ENCODE measurements around the gene SMTNL2.
"Not testable (repeated sequence)": the region's sequence is repeated elsewhere in the genome, so short reads cannot be mapped to it uniquely, and the experiment has no call there.

SMTNL2 gene

DNA sequence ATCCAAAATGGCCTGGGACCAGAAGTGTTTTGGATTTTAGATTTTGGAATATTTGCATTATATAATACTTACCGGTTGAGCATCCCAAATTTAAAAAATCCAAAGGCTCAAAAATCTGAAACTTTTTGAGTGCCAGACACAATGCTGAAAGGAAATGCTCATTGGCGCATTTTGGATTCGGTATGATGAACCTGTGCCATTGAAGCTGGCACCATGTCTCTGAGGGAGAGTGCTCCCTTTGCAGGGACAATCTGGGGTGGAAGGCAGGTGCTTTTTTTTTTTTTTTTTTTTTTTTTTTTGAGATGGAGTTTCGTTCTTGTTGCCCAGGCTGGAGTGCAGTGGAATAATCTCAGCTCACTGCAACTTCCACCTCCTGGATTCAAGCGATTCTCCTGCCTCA, 17.7 kb downstream of the SMTNL2 start:
- no peak for DNase-seq (ENCODE audit: low spot score)

DNA sequence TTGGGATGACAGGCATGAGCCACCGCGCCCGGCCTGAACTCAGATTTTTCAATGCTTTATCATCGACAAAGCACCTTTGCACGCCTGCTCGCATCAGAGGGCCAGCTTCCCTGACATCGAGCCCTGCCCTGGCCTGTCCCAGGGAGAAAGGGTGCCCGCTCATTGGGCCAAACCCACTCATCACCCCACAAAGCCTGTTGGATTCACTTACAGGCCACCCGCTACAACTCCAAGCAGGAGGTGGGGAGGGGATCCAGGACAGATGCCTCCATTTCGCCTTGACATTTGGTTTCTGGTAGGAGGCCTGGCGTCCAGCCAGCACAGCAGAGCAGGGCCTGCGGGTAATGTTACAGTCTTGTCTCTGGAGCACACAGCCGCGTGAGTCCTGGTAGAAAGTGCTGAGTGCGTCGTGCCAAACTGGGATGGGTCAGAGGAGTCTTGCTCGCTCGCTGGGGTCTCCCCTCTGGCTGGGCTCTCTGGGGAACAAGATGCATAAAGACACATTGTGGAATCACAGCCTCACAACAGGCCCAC, 19.8 kb downstream of the SMTNL2 start:
- DNase-seq (ENCODE audit: low spot score), result no peak

DNA sequence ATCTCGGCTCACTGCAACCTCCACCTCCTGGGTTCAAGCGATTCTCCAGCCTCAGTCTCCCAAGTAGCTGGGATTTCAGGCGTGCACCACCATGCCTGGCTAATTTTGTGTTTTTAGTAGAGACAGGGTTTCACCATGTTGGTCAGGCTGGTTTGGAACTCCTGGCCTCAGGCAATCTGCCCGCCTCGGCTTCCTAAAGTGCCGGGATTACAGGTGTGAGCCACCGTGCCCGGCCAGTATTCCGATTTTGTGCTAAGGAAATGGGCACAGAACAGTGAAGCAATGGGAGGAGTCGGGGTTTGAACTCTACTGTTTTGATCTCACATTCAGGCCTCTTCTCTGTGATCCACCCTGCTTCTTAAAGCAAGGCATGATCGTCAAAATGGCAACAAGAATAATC, 20.4 kb downstream of the SMTNL2 start:
- not testable (repeated sequence) for DNase-seq (ENCODE audit: low spot score)

DNA sequence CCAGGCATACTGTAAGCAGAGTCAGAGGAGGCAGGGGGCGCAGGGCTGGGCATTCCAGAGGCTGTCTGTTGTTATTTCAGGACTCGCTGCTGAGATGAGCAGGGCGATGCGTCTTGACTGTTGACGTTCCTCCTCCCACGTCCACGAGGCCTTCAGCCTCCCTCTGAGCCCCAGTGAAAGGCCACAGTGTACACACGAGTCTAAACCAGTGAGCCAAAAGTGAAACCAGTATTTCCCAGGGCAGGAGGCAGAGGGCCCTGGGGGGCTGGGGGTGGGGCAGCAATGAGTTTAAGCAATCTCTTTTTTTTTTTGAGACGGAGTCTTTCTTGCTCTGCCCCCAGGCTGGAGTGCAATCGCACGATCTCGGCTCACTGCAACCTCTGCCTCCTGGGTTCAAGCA, 21.5 kb downstream of the SMTNL2 start:
- no peak for DNase-seq (ENCODE audit: low spot score)

DNA sequence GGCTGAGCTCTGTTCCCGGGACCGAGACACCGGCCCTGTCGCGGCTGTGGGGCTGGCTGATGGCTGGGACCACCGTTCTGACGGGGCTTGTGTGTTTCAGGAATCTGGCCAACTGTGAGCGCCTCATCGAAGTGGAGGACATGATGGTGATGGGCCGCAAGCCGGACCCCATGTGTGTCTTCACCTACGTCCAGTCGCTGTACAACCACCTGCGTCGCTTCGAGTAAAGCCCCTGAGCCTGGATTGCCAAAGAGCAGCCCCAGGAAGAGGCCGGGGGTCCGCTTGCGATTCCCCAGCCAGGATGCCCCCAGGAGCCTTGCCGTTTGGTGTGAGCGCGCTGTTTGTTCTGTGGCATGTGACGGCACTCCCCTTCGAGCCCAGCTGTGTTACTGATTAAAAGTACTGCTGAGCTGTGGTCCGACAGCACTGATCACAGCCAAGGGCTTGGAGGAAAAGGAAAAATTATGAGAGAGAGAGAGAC, 23.0 kb downstream of the SMTNL2 start:
- no peak for DNase-seq (ENCODE audit: low spot score)

DNA sequence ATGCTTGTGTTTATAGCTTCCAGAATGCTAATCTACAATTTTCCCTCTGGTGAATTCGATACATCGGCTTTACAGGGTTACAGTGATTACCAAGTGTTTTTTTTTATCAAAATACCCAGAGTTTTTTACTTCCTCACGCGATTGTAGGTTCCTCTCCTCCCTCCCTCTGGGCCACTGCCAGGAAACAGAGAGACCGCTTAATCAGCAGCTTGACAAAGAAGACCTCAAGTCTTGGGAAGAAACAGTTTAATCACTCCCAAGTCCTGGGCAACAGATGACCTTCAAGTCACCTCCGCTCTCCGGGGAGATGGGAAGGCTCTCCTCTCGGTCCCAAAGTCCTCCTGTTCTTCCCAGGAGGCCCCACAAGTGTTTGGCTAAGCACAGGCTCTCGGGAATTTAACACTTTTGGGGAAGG, 23.5 kb downstream of the SMTNL2 start:
- no peak for DNase-seq (ENCODE audit: low spot score)

DNA sequence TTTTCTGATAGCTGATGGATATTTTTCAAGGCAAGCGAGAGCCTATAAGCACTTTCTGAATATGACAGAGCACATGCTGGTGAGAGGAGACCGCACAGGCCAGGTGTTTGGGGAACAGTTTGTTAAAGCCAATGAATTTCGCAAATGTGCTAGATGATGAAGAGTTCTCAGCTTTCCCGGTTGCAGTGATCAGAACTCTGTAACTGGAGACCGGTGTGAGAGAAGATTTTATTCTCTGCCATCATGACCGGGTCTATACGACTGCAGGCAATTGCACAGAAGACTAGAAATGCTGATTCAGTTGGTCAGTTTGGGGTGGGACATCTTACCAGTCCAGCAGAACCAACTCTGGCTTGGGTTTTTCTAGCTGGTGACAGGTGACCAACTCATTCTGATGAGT, 25.4 kb downstream of the SMTNL2 start:
- no peak for DNase-seq (ENCODE audit: low spot score)

DNA sequence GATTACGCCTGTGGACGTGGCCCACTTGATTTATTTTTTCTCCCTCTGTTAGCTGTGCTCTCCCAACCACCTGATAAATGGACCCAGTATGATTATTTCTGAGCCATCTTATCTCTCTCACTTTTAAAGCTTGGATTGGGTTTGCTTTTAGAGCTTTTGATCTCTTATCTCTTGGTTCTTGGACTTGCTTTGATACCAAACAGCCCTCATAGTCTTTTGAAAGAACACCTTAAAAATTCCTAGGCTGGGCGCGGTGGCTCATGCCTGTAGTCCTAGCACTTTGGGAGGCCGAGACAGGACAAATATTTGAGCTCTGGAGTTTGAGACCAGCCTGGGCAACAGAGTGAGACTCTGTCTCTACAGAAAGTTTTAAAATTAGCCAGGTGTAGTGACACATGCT, 25.8 kb downstream of the SMTNL2 start:
- no peak for DNase-seq (ENCODE audit: low spot score)

DNA sequence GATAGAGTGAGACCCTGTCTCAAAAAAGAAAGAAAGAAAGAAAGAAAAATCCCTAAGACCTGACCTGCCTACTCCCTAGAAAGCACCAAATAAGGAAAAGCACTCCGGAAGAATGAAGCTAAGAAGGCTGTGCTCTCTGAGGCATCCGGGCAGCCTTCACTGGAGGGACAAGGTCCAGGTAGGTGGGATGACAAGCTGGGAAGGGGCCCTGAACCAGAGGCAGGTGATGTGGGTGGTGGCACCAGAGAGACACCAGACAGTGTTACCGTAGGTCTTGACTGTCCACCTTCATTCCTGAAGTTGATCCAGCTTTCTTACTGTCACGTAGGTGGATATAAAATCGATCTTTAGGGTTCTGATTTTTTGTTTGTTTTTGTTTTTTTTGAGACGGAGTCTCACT, 26.3 kb downstream of the SMTNL2 start:
- DNase-seq (ENCODE audit: low spot score), result no peak

DNA sequence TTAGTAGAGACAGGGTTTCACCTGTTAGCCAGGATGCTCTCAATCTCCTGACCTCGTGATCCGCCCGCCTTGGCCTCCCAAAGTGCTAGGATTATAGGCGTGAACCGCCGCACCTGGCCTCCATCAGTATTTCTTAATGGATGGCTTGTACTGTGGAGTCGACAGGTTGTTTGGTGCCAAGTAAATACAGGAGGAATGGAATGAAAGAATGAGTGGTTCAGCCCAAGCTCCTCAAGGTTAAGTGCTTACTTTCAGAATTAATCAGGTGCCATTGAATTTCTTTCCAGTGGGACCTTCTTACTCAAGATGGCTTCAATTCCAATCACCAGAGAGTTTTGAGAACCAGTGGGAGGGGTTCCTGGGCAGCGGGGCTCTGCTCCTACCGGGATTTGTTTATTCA, 32.1 kb downstream of the SMTNL2 start:
- DNase-seq (ENCODE audit: low spot score), result no peak

DNA sequence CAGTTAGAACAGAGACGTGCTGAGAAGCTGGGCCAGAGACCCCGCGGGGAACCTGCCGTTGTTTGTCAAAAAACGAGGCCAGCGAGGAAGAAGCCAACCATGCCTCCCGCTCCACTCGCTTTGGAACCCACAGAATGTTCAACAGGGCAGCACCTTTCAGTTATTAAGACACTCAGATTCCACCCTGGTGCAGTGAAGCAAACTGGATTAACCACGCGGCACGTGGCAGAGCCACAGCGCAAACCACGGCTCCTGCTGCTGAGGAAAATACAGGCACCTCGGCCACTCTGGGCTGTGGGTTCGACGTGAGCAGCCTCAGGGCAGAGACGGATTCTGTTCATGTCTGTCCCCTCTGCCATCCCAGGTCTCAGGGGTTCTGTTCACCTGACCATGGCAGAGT, 32.8 kb downstream of the SMTNL2 start:
- no peak for DNase-seq (ENCODE audit: low spot score)

DNA sequence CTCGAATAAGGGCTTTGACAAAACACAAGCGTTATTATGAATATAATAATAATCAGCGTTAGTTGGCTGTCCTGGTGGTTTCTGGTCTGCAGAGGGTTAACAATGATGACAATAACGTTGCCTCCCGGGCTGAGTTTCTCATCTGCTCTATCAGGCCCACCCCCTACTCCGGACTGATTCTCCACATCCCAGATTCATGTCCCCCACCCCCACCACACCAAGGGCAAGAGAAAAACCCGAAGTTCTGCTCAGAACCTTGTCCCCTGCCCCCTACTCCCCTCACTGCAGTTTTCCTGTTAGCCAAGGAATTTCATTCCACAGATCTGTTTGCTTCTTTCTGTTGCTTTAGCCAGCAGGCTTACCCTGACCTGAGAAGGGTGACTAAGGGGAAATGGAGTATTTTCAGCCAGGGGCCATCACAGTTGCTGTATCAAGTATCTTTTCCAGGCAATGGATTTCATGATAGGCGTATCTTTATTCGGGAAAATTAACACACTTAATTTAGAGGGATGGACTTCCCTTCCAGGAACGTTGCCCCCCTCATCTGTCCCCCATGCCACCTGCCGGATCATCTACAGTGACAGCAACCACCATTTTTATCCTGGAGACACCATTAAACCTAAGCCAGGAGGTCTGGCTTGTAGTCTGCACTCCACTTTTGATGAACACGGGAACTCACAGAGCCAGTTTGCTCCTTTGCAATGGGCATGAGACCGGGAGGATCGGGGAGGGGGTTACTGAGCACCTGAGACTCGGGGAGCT, 33.4 kb downstream of the SMTNL2 start:
- DNase-seq (ENCODE audit: low spot score), result no peak

DNA sequence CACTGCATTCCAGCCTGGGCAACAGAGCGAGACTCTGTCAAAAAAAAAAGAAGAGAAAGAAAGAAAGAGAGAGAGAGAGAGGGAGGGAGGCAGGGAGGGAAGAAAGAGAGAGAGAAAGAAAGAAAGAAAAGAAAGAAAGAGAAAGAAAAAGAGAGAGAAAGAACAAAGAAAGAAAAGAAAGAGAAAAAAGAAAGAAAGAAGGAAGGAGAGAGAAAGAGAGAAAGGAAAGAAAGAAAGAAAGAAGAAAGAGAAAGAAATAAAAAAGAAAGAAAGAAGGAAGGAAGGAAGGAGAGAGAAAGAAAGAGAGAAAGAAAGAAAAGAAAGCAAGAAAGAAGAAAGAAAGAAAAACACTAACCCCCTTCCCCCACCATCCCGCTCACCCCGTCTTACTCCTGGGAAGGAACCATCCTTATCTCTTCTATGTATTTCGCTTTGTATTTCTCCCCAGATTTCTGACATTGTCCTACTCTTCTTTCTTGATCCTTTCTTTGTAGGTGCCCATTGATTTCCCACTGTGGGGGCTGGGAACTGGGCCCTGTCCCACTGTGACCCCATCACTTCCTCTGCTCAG, 36.3 kb downstream of the SMTNL2 start:
- DNase-seq (ENCODE audit: low spot score), result no peak

DNA sequence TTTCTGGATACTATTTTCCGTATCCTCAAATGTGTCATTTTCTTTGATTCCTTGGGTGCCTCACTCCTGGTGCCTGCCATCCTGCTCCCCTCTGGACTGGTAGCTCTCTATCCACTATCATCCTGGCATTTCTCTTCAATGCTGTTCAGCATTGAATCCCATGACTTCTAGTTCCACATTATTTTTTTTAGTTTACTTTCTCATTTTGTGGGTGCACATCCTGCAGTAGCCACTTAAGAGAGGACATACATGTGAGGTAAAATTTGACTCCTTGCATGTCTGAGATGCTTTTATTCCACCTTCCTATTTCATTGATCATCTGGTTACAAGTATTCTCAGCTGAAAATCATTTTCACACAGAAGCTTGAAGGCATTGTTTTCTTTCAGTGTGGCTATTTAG, 38.0 kb downstream of the SMTNL2 start:
- no peak for DNase-seq (ENCODE audit: low spot score)

DNA sequence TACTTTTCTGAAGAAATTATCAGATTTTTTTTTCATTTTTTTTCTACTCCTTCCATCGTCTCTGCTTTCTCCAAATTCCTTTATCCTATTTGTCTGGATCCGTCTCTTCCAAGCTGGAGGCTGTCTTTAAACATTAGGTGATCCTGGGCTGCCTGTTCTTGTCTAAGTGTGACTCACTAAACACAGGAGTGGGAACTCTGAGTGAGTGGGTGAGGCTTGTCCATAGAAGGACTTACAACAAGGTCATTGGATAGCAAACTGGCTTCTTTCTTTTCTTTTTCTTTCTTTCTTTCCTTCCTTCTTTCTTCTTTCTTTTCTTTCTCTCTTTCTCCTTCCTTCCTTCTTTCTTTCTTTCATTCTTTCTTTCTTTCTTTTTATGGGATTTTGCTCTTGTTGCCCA, 38.9 kb downstream of the SMTNL2 start:
- DNase-seq (ENCODE audit: low spot score), result no peak

DNA sequence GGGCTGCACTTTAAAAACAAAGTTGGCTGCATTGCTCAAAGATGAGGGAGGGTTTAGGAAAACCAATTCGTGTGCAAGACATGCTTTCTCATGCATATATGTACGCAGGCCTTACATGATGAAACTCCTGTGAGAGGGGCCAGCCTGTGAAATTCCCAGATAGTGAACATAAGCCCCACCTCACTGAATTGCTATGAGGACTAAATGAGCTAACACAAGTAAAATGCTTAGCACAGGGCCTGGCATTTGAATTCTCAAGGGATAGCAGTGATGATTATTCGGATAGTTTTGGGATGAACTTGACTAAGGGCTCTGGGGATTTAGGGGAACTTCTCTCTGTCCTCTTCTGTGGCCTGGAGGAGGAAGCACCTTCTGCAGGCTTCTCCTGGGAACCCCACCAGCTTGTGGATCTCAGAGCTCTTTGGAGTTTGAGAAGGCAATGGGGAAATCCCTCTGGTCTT, 40.2 kb downstream of the SMTNL2 start:
- not testable (repeated sequence) for DNase-seq (ENCODE audit: low spot score)

DNA sequence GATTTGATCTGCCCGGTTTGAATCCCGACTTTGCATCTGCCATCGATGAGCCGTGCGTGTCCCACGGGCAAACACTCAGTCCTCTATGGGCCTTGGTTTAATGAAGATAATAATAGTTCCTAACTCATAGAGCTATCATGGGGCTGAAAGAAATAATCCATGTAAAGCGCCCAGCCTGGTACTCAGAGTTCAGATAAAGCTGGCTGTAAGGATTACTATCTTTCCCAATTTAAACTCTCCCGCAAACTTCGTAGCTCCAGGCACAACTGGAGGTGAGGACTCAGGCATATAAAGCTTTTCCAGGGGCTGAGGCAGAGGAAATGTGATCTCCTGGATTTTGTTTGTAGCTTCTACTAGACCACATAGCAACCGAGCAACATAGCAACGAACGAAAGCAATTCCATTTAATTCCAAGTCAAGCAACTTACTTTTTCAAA, 40.9 kb downstream of the SMTNL2 start:
- DNase-seq (ENCODE audit: low spot score), result no peak

DNA sequence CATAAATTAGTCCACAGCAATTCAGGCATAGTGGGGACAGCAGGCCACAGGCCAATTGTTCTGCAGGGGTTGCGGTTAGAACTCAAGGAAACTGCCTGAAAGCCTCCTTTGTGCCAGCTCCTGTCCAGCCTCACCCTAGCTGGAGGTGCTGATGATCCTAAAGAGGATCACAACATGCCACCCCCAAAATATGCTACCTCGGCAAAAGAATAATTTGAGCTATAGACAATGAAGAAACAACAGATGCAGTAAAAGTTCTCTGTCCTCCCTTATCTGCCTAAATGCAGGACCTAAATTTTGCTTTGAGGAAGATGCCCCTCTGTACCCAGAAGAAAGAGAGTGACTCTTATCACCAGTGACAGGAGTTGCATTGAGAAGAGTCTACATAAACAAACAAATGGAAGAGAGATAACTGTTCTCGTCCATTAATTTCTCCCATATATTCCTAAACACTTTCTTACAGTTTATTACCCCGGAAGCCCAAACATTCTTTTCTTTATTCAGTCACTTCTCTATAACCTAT, 42.5 kb downstream of the SMTNL2 start:
- no peak for DNase-seq (ENCODE audit: low spot score)

DNA sequence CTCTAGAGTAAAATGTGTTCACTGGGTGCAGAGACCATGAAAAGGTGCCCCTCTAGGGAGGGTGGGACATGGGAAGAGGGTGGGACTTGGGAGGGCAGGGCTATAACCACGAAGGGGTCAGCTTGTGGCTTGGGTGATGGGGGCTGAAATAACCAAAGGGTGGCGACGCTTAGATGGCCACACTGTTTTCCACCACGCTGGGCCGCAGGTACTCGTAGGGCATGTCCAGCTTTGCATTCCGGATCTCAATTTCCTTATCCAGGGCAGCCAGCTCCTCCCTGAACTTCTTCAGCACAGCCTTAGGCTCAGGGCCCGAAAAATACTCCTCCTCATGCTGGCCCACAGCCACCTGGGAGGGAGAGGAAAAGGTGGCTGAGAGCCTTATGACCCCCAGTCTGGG, 47.1 kb downstream of the SMTNL2 start:
- no peak for DNase-seq (ENCODE audit: low spot score)

DNA sequence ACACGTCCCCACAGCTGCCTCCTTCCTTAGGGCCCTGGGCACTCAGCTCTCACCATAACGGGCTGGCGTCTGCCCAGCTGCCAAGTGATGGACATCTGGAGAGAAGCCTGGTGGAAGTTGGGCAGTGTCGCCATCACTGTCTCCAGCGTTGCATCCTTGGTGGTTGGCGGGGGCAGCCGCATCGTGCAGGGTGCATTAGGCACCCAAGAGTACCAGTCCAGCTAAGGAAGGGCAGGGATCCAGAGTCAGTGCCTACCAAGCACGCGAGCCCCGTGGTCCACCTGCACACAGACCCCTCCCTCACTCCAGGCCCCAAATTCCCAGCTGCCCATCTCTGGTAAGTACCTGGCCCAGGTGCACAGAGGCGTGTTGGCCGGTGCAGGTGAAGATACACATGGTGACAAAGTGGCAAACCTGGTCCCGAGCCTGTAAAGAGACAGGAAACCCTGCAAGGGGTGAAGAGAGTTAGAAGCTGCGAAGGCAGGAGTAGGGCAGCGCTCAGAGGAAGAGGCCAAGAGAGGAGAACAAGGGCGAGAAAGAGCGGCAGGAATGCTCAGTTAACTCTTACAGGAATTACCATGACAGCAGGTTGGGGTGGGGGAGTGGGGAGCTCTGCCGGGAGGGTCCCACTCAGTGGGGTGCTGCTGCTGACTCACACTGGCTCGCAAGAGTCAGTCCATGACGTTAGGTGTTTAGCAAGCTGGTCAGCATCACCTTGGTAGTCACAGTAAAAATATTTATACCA, 47.7 kb downstream of the SMTNL2 start:
- no peak for DNase-seq (ENCODE audit: low spot score)

DNA sequence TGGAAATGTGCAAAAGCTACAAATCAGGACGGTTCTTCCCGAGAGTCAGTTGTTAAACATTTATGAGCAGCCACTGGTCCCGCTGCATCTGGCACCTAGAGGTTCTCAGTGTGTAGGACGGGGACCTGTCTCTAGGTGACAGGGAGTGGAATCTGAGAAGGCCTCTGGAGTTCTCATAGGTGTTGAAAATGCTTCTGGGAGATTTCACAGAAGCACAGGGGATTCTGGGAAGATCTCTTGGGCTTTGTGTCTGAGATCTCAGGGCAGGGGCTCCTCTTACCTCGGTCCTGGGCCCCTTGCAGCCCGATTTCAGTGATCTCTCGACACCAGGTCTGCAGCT, 48.2 kb downstream of the SMTNL2 start:
- DNase-seq (ENCODE audit: low spot score), result no peak

DNA sequence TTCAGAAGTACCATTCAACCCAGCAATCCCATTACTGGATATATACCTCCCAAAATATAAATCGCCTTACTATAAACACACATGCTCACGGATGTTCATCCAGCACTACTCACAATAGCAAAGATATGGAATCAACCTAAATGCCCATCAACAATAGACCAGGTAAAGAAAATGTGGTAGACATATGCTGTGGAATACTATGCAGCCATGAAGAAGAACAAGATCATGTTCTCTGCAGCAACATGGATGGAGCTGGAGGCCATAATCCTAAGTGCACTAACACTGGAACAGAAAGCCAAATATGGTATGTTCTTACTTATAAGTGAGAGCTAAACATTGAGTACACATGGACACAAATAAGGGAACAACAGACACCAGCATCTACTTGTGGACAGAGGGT, 49.3 kb downstream of the SMTNL2 start:
- DNase-seq (ENCODE audit: low spot score), result no peak

DNA sequence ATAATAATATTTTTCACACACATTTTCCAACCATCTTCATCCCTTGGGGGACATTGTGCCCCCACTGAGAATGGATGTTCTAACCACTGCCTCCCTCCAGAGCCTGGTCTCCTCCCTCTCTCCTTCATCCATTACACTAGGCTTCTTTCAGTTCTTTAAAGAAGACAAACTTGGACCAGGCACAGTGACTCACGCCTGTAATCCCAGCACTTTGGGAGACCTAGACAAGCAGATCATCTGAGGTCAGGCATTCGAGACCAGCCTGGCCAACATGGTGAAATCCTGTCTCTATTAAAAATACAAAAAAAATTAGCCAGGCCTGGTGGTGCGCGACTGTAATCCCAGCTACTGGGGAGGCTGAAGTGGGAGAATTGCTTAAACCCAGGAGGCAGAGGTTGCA, 50.6 kb downstream of the SMTNL2 start:
- no peak for DNase-seq (ENCODE audit: low spot score)

Measured in SW480 (cell line).